Neuronal stem cell (in vitro differentiated cells): ENCODE data around the gene TMEM200B.

Experiments
- DNase-seq: peaks from one replicate; pipeline ENCODE4 v3.0.0-alpha.2; 2013; ENCODE audit warnings: low spot score
- H2AFZ ChIP-seq: one replicate; pipeline ENCODE4 v1.6.1; 2013; ENCODE audit warnings: mild to moderate bottlenecking, low read length, inconsistent platforms
- H2AK5ac ChIP-seq: 2 replicates; pipeline ENCODE4 v1.6.1; 2013; ENCODE audit warnings: low read depth, mild to moderate bottlenecking, inconsistent platforms, low read length, moderate library complexity, mixed read lengths
- H2BK120ac ChIP-seq: 2 replicates; pipeline ENCODE4 v1.6.1; 2013; ENCODE audit warnings: low read depth, mild to moderate bottlenecking, inconsistent platforms, low read length, moderate library complexity, mixed read lengths
- H2BK12ac ChIP-seq: one replicate; pipeline ENCODE4 v1.6.1; 2013; ENCODE audit warnings: low read length, inconsistent platforms
- H2BK15ac ChIP-seq: 2 replicates; pipeline ENCODE4 v1.6.1; 2013; ENCODE audit warnings: mild to moderate bottlenecking, low read length, inconsistent platforms, mixed read lengths
- H2BK5ac ChIP-seq: one replicate; pipeline ENCODE4 v1.6.1; 2013; ENCODE audit warnings: inconsistent platforms, mild to moderate bottlenecking, low read length, moderate library complexity
- H3K14ac ChIP-seq: one replicate; pipeline ENCODE4 v1.6.1; 2013; ENCODE audit warnings: low read length, inconsistent platforms
- H3K18ac ChIP-seq: 2 replicates; pipeline ENCODE4 v1.6.1; 2013; ENCODE audit warnings: low read length, inconsistent platforms
- H3K23ac ChIP-seq: 2 replicates; pipeline ENCODE4 v1.6.1; 2013; ENCODE audit warnings: low read depth, mild to moderate bottlenecking, mixed read lengths, low read length, inconsistent platforms; ENCODE audit not compliant: poor library complexity
- H3K27ac ChIP-seq: replicated peaks from 3 replicates; pipeline ENCODE4 v1.5.1; 2013; ENCODE audit warnings: low read length, inconsistent platforms
- H3K27me3 ChIP-seq, 3 experiments: 2 replicates each; pipeline ENCODE4 v1.6.1; 2013; ENCODE audit warnings: low read length in 3 of 3, mild to moderate bottlenecking in 2 of 3, inconsistent platforms in 1 of 3, low read depth in 1 of 3, mixed read lengths in 1 of 3, moderate library complexity in 1 of 3; ENCODE audit not compliant: control insufficient read depth in 3 of 3, insufficient read depth in 3 of 3
- H3K36me3 ChIP-seq, 2 donors: replicated peaks in 1 of 2; 2 replicates each; pipeline ENCODE4 v1.6.1; 2013; ENCODE audit warnings: low read length in 2 of 2; ENCODE audit not compliant: control insufficient read depth in 2 of 2, insufficient read depth in 2 of 2
- H3K4ac ChIP-seq: 2 replicates; pipeline ENCODE4 v1.6.1; 2013; ENCODE audit warnings: inconsistent platforms, mild to moderate bottlenecking, low read length, moderate library complexity
- H3K4me1 ChIP-seq, 2 donors: 1 replicate in 1 of 2; 2 replicates in 1 of 2; pipeline ENCODE4 v1.6.1; 2013; ENCODE audit warnings: low read length in 2 of 2, low read depth in 1 of 2; ENCODE audit not compliant: control insufficient read depth in 2 of 2, insufficient read depth in 1 of 2
- H3K4me2 ChIP-seq: one replicate; pipeline ENCODE4 v1.6.1; 2013; ENCODE audit warnings: mild to moderate bottlenecking, low read length, inconsistent platforms; ENCODE audit not compliant: insufficient read depth, poor library complexity, severe bottlenecking
- H3K4me3 ChIP-seq, 2 donors: 2 replicates each; pipeline ENCODE4 v1.5.1; 2013; ENCODE audit warnings: low read length in 2 of 2, mild to moderate bottlenecking in 2 of 2, inconsistent platforms in 1 of 2, moderate library complexity in 1 of 2
- H3K79me1 ChIP-seq: one replicate; pipeline ENCODE4 v1.6.1; 2013; ENCODE audit warnings: low read depth, mild to moderate bottlenecking, inconsistent platforms, low read length, moderate library complexity
- H3K9ac ChIP-seq: one replicate; pipeline ENCODE4 v1.6.1; 2013; ENCODE audit warnings: mild to moderate bottlenecking, low read depth, low read length, inconsistent platforms; ENCODE audit not compliant: poor library complexity
- H3K9me3 ChIP-seq, 2 donors: replicated peaks in 1 of 2; 2 replicates each; pipeline versions ENCODE3 to v1.6.1; 2013; ENCODE audit warnings: low read length in 2 of 2, mild to moderate bottlenecking in 2 of 2, inconsistent platforms in 1 of 2, low read depth in 1 of 2, mixed read lengths in 1 of 2, moderate library complexity in 1 of 2; ENCODE audit not compliant: control insufficient read depth in 2 of 2, insufficient read depth in 1 of 2
- H4K8ac ChIP-seq: one replicate; pipeline ENCODE4 v1.6.1; 2013; ENCODE audit warnings: low read depth, mild to moderate bottlenecking, inconsistent platforms, low read length, moderate library complexity
- H4K91ac ChIP-seq: one replicate; pipeline ENCODE4 v1.6.1; 2013; ENCODE audit warnings: low read length, low read depth, mild to moderate bottlenecking, inconsistent platforms; ENCODE audit not compliant: poor library complexity
- WGBS, 2 donors: extraction: QIAGEN DNeasy Blood & Tissue Kit; methylation state at CpG; one replicate each; pipeline ENCODE4 v1.1.7; 2013; ENCODE audit warnings: missing lambda C conversion rate in 2 of 2, mixed read lengths in 1 of 2; ENCODE audit not compliant: insufficient read length in 2 of 2, insufficient replicate concordance in 1 of 2; ENCODE audit errors: extremely low coverage in 2 of 2; 5-methylcytosine and 5-hydroxymethylcytosine counted together

The TMEM200B gene

GRCh38 chr1:29148656-29149491 is 25.2 kb upstream of the TMEM200B start:
- Histone ChIP-seq H3K4ac (no peak overlapping the region), H3K27me3 (no peaks in the 10 kb centered on the region), H3K23ac (peak overlapping the region; percentile 6), H2BK120ac (no peak overlapping the region), H3K36me3 (peaks cover 61 to 92% of the 10 kb centered on the region in 2 donors), H3K79me1 (no peaks in the 10 kb centered on the region), H3K18ac (no peak overlapping the region), H4K8ac (no peak overlapping the region), H3K4me1 (no peaks in the 10 kb centered on the region), H3K4me2 (no peak overlapping the region), H4K91ac (no peak overlapping the region), H2BK5ac (no peak overlapping the region), H2BK15ac (no peak overlapping the region), H2AK5ac (no peak overlapping the region), H3K14ac (no peak overlapping the region), H3K27ac (no peak overlapping the region), H3K9ac (no peak overlapping the region), H2BK12ac (no peak overlapping the region), H3K4me3 (no peak overlapping the region), H2AFZ (no peak overlapping the region), H3K9me3 (no peaks in the 10 kb centered on the region)
- WGBS, 2 donors = no CpG with 5 or more reads among the region's 35 CpGs
- no peak for DNase-seq

GRCh38 chr1:29145739-29146437 is 22.2 kb upstream of the TMEM200B start:
- Histone ChIP-seq H3K18ac (no peak overlapping the region), H2BK15ac (no peak overlapping the region), H3K4ac (no peak overlapping the region), H4K8ac (no peak overlapping the region), H2BK5ac (no peak overlapping the region), H3K4me1 (no peaks in the 10 kb centered on the region), H3K27me3 (no peaks in the 10 kb centered on the region), H3K36me3 (peaks cover 45 to 72% of the 10 kb centered on the region in 2 donors), H3K27ac (no peak overlapping the region), H3K23ac (no peak overlapping the region), H3K9ac (no peak overlapping the region), H2AFZ (no peak overlapping the region), H2AK5ac (no peak overlapping the region), H3K9me3 (no peaks in the 10 kb centered on the region), H3K14ac (no peak overlapping the region), H3K79me1 (no peaks in the 10 kb centered on the region), H3K4me2 (no peak overlapping the region), H2BK120ac (no peak overlapping the region), H4K91ac (no peak overlapping the region), H3K4me3 (no peak overlapping the region), H2BK12ac (no peak overlapping the region)
- no CpG with 5 or more reads among the region's 8 CpGs for WGBS, 2 donors
- DNase-seq = no peak

DNA sequence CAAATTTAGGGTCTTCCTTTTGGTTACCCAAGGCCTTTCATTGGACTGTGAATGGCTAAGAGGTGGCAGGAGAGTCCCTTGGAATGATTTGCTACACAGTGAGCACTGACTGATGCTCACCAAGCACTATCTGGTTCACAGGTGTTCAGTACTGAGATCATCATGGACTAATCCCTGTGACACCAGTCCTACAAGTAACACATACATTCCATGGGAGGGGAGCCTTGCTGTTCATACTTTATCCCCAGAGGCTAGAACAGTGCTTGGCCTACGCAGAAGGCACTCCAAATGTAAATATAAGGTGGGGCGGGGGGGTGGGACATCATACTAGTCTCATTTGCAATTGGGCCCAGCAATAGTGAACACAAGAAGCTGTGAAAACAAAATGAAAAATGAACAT is 20.5 kb upstream of the TMEM200B start:
- Histone ChIP-seq H3K14ac (no peak overlapping the region), H3K23ac (no peak overlapping the region)

GRCh38 chr1:29142714-29143113 is 19.0 kb upstream of the TMEM200B start:
- H3K9me3 ChIP-seq = no peaks in the 10 kb centered on the region
- H2BK120ac ChIP-seq = no peak overlapping the region
- no peak overlapping the region for H3K4me3 ChIP-seq
- H3K4me2 ChIP-seq = no peak overlapping the region
- no peak overlapping the region for H2BK5ac ChIP-seq
- no peak overlapping the region for H2BK12ac ChIP-seq
- no peak overlapping the region for H3K23ac ChIP-seq
- H3K27me3 ChIP-seq = no peaks in the 10 kb centered on the region
- H3K14ac ChIP-seq = no peak overlapping the region
- H3K9ac ChIP-seq = no peak overlapping the region
- H3K4me1 ChIP-seq = no peaks in the 10 kb centered on the region
- WGBS, 2 donors = no CpG with 5 or more reads among the region's 2 CpGs
- peaks cover 17 to 42% of the 10 kb centered on the region in 2 donors for H3K36me3 ChIP-seq
- H3K4ac ChIP-seq = no peak overlapping the region
- no peaks in the 10 kb centered on the region for H3K79me1 ChIP-seq
- H4K8ac ChIP-seq = no peak overlapping the region
- no peak overlapping the region for H4K91ac ChIP-seq
- H3K18ac ChIP-seq = no peak overlapping the region
- no peak overlapping the region for H3K27ac ChIP-seq
- no peak overlapping the region for H2BK15ac ChIP-seq
- no peak overlapping the region for H2AFZ ChIP-seq
- H2AK5ac ChIP-seq = no peak overlapping the region
- DNase-seq = no peak

More for the DNA sequence above, 20.5 kb upstream of the TMEM200B start:
- Histone ChIP-seq H3K36me3 (peaks cover 31 to 57% of the 10 kb centered on the region in 2 donors), H3K4me3 (no peak overlapping the region), H3K27ac (no peak overlapping the region), H2BK15ac (no peak overlapping the region), H3K9ac (no peak overlapping the region), H3K4me2 (no peak overlapping the region), H2AFZ (no peak overlapping the region), H3K4ac (no peak overlapping the region), H3K4me1 (no peaks in the 10 kb centered on the region), H3K27me3 (no peaks in the 10 kb centered on the region), H2BK120ac (no peak overlapping the region), H4K8ac (no peak overlapping the region), H2AK5ac (no peak overlapping the region), H3K18ac (no peak overlapping the region), H2BK5ac (no peak overlapping the region), H3K9me3 (no peaks in the 10 kb centered on the region), H2BK12ac (no peak overlapping the region), H3K79me1 (no peaks in the 10 kb centered on the region), H4K91ac (no peak overlapping the region)
- no CpG with 5 or more reads among the region's 2 CpGs for WGBS, 2 donors
- DNase-seq = no peak
